Measurements from ENCODE around the gene EIF4A2. TPM values are rescaled to one million over a fixed set of nuclear protein-coding genes. Genes with fewer than 3 reads are reported as not detected.

EIF4A2 gene
- total and polyA plus RNA-seq, 10 of the 15 experiments (the other 5 are each of a cell fraction or from before 2014, with no cell fraction given), result 154 to 680 (median 259) TPM

DNA sequence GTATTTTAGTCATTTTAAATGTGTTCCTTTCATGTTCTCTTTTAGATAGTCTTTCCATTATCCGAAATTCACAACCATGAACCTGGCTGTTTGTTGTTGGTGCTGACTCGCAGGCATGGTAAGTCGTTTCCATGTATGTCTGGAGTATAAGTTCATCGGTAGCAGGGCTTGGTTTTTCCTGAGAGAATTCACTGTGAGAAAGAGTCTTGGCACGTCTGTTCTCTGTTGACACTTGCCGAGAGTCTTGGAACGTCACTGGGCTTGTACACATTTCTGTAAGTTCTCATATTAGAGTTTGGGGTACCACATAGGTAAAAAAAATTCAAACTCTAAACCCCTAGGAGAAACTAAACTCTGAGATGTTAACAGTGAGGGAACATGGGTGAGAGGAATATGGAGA is 29.4 kb upstream of the EIF4A2 start:
- SMC1A ChIA-PET (ENCODE audit: uncharacterized antibody, unreplicated experiment), result no interaction called here
- Histone ChIP-seq H3K4me1 (ENCODE audit: control insufficient read depth, insufficient read depth, low read length) (no peaks in the 10 kb centered on the region), H3K36me3 (ENCODE audit: control insufficient read depth in 2 of 2, insufficient read depth in 2 of 2, low read length in 1 of 2) (no peaks in the 10 kb centered on the region), H3K27me3 (replicated peaks in 1 of 2; ENCODE audit: control insufficient read depth in 2 of 2, insufficient read depth in 2 of 2, low read length in 1 of 2) (no peaks in the 10 kb centered on the region), H3K27ac (ENCODE audit: control insufficient read depth, insufficient read depth) (no peak overlapping the region), H3K9ac (ENCODE audit: control insufficient read depth, insufficient read depth, low read length) (no peak overlapping the region), H2AFZ (ENCODE audit: control insufficient read depth, low read depth, low read length) (no peak overlapping the region), H3K4me2 (ENCODE audit: control insufficient read depth, insufficient read depth) (no peak overlapping the region), H4K20me1 (ENCODE audit: control insufficient read depth, insufficient read depth) (no peaks in the 10 kb centered on the region), H3K4me3 (no peak overlapping the region), H3K9me3 (replicated peaks; ENCODE audit: control insufficient read depth, insufficient read depth, low read length) (no peaks in the 10 kb centered on the region), H3K79me2 (ENCODE audit: control insufficient read depth, insufficient read depth, low read length) (no peaks in the 10 kb centered on the region)
- 62% methylated on average over 7 of the region's 7 CpGs for WGBS (ENCODE audit: insufficient coverage, insufficient replicate concordance, low lambda C conversion rate, missing lambda C conversion rate)
- DNase-seq (ENCODE audit: low read depth, low spot score) (no peak), ATAC-seq (no peak), FAIRE-seq (no peak)
- intact Hi-C loops (cut with micrococcal nuclease; ENCODE audit: unreplicated experiment) (no loop called here), in situ Hi-C loops (cut with MboI) (no loop called here)
- RAD21 ChIA-PET (ENCODE audit: unreplicated experiment), result no interaction called here
- CTCF ChIA-PET, result no interaction called here
- no TSS peak for BruUV-seq (replicated peaks)
- POLR2A ChIA-PET, result no interaction called here
- TF ChIP-seq, protein P1, sequence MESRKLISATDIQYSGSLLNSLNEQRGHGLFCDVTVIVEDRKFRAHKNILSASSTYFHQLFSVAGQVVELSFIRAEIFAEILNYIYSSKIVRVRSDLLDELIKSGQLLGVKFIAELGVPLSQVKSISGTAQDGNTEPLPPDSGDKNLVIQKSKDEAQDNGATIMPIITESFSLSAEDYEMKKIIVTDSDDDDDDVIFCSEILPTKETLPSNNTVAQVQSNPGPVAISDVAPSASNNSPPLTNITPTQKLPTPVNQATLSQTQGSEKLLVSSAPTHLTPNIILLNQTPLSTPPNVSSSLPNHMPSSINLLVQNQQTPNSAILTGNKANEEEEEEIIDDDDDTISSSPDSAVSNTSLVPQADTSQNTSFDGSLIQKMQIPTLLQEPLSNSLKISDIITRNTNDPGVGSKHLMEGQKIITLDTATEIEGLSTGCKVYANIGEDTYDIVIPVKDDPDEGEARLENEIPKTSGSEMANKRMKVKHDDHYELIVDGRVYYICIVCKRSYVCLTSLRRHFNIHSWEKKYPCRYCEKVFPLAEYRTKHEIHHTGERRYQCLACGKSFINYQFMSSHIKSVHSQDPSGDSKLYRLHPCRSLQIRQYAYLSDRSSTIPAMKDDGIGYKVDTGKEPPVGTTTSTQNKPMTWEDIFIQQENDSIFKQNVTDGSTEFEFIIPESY (IDR thresholded peaks at IDR 0.05), result no peak
- TF ChIP-seq LARP7 (IDR thresholded peaks at IDR 0.05), result no peak
- TF ChIP-seq HDGF (IDR thresholded peaks at IDR 0.05), result no peak
- no peak for TF ChIP-seq WRNIP1 (IDR thresholded peaks at IDR 0.05; ENCODE audit: borderline replicate concordance, low read depth, low read length)
- no peak for TF ChIP-seq ZZZ3 (IDR thresholded peaks at IDR 0.05; ENCODE audit: control insufficient read depth, insufficient read length, low read depth)
- no peak for TF ChIP-seq FOXM1 (IDR thresholded peaks at IDR 0.05; ENCODE audit: low read depth, low read length)
- TF ChIP-seq, protein P2, sequence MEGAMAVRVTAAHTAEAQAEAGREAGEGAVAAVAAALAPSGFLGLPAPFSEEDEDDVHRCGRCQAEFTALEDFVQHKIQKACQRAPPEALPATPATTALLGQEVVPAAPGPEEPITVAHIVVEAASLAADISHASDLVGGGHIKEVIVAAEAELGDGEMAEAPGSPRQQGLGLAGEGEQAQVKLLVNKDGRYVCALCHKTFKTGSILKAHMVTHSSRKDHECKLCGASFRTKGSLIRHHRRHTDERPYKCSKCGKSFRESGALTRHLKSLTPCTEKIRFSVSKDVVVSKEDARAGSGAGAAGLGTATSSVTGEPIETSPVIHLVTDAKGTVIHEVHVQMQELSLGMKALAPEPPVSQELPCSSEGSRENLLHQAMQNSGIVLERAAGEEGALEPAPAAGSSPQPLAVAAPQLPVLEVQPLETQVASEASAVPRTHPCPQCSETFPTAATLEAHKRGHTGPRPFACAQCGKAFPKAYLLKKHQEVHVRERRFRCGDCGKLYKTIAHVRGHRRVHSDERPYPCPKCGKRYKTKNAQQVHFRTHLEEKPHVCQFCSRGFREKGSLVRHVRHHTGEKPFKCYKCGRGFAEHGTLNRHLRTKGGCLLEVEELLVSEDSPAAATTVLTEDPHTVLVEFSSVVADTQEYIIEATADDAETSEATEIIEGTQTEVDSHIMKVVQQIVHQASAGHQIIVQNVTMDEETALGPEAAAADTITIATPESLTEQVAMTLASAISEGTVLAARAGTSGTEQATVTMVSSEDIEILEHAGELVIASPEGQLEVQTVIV (IDR thresholded peaks at IDR 0.05; ENCODE audit: borderline replicate concordance, partially characterized antibody), result no peak
- no peak for TF ChIP-seq ZNF207 (IDR thresholded peaks at IDR 0.05; ENCODE audit: borderline replicate concordance)
- TF ChIP-seq GABPA (IDR thresholded peaks at IDR 0.05; ENCODE audit: low read depth), result no peak
- TF ChIP-seq CBX3 (IDR thresholded peaks at IDR 0.05; ENCODE audit: borderline replicate concordance, low read depth), result no peak
- TF ChIP-seq, protein P3, sequence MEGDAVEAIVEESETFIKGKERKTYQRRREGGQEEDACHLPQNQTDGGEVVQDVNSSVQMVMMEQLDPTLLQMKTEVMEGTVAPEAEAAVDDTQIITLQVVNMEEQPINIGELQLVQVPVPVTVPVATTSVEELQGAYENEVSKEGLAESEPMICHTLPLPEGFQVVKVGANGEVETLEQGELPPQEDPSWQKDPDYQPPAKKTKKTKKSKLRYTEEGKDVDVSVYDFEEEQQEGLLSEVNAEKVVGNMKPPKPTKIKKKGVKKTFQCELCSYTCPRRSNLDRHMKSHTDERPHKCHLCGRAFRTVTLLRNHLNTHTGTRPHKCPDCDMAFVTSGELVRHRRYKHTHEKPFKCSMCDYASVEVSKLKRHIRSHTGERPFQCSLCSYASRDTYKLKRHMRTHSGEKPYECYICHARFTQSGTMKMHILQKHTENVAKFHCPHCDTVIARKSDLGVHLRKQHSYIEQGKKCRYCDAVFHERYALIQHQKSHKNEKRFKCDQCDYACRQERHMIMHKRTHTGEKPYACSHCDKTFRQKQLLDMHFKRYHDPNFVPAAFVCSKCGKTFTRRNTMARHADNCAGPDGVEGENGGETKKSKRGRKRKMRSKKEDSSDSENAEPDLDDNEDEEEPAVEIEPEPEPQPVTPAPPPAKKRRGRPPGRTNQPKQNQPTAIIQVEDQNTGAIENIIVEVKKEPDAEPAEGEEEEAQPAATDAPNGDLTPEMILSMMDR (IDR thresholded peaks at IDR 0.05 in 2 of 3, conservative IDR thresholded peaks at IDR 0.05 in 1 of 3; ENCODE audit: control insufficient read depth in 2 of 3, extremely low read depth in 1 of 3, insufficient read depth in 1 of 3, low read depth in 3 of 3, low read length in 3 of 3), result no peak
- TF ChIP-seq, protein P4, sequence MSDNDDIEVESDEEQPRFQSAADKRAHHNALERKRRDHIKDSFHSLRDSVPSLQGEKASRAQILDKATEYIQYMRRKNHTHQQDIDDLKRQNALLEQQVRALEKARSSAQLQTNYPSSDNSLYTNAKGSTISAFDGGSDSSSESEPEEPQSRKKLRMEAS (IDR thresholded peaks at IDR 0.05; ENCODE audit: low read depth, low read length), result no peak
- TF ChIP-seq TCF3 (IDR thresholded peaks at IDR 0.05; ENCODE audit: borderline replicate concordance, insufficient read depth, low read depth, low read length), result no peak
- no peak for TF ChIP-seq SREBF1 (IDR thresholded peaks at IDR 0.05; ENCODE audit: low read length)
- no peak for TF ChIP-seq TAF1 (IDR thresholded peaks at IDR 0.05; ENCODE audit: borderline replicate concordance, low read depth, low read length)
- TF ChIP-seq, protein P5, sequence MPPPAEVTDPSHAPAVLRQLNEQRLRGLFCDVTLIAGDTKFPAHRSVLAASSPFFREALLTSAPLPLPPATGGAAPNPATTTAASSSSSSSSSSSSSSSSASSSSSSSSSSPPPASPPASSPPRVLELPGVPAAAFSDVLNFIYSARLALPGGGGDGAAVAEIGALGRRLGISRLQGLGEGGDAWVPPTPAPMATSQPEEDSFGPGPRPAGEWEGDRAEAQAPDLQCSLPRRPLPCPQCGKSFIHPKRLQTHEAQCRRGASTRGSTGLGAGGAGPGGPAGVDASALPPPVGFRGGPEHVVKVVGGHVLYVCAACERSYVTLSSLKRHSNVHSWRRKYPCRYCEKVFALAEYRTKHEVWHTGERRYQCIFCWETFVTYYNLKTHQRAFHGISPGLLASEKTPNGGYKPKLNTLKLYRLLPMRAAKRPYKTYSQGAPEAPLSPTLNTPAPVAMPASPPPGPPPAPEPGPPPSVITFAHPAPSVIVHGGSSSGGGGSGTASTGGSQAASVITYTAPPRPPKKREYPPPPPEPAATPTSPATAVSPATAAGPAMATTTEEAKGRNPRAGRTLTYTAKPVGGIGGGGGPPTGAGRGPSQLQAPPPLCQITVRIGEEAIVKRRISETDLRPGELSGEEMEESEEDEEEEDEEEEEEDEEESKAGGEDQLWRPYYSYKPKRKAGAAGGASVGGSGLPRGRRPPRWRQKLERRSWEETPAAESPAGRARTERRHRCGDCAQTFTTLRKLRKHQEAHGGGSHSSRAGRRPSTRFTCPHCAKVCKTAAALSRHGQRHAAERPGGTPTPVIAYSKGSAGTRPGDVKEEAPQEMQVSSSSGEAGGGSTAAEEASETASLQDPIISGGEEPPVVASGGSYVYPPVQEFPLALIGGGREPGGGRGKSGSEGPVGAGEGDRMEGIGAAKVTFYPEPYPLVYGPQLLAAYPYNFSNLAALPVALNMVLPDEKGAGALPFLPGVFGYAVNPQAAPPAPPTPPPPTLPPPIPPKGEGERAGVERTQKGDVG (CRISPR knock-in tag; IDR thresholded peaks at IDR 0.05), result no peak

Data from GM12878 (cell line).